ENCODE measurements around the gene ELMOD3.
"Not testable (repeated sequence)": the region's sequence is repeated elsewhere in the genome, so short reads cannot be mapped to it uniquely, and the experiment has no call there.

The ELMOD3 gene

DNA sequence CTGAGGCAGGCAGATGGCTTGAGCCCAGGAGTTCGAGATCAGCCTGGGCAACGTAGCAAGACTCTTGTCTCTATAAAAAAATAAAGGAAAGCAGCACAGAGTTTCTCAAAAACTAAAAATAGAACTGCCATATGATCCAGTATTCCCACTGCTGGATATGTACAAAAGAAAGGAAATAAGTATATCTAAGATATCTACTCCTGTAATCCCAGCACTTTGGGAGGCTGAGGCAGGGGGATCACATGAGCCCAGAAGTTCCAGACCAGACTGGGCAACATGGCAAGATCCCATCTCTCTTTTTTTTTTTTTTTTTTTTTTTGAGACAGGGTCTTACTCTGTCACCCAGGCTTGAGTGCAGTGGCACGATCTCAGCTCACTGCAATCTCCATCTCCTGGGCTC lies 24.9 kb upstream of the ELMOD3 start:
- not testable (repeated sequence) for DNase-seq

DNA sequence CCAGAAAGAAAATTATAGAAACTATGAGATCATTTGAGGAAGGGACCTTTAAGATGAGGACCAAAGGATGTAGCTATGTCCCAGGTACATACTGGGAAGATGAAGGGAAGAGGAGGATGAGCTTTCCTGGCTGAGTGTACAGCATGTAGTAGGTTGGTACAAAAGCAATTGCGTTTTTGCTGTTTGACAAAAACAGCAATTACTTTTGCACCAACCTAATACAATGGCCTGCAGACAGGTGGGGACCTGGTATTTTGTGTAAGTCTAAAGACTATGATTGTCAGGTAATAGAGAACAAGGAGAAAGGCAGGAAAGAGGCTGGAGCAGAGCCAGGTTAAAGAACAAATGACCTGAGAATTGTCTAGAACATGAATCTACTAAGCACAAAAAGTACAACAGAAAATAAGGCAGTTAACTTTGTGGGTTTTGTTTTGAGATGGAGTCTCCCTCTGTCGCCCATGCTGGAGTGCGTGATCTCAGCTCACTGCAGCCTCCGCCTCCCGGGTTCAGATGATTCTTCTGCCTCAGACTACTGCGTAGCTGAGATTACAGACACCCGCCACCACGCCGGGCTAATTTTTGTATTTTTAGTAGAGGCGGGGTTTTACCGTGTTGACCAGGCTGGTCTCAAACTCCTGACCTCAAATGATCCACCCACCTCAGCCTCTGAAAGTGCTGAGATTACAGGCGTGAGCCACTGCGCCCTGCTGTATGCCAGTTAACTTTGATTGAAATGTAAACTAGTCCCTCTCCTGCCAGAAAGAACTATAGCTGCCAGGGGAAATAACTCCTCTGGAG lies 23.5 kb upstream of the ELMOD3 start:
- no peak for DNase-seq

DNA sequence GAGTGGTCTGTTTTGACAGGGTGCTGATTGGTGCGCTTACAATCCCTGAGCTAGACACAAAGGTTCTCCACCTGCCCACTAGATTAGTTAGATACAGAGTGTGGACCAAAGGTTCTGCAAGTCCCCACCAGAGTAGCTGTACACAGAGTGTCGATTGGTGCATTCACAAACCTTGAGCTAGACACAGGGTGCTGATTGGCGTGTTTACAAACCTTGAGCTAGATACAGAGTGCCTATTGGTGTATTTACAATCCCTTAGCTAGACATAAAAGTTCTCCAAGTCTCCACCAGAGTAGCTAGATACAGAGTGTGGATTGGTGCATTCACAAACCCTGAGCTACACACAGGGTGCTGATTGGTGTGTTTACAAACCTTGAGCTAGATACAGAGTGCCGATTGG lies 20.7 kb upstream of the ELMOD3 start:
- not testable (repeated sequence) for DNase-seq

DNA sequence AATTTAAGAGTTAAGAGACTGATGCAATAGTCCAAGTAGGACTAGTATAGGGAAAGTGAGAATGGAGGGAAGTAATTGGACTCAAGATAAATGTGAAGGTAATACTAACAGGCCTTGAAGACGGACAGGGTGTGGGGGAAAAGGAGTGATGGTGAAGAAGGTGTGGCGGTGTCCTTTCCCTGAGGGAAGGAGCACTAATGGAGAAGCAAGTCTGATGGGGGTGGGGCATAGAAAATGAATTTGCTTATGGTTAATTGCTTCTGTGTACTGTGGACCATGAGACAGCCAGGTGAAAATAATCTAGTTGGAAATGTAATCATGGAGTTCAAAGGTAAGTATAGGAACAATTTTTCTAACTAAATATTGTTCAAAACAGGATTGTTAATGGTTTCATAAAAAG lies 19.6 kb upstream of the ELMOD3 start:
- DNase-seq, result no peak

DNA sequence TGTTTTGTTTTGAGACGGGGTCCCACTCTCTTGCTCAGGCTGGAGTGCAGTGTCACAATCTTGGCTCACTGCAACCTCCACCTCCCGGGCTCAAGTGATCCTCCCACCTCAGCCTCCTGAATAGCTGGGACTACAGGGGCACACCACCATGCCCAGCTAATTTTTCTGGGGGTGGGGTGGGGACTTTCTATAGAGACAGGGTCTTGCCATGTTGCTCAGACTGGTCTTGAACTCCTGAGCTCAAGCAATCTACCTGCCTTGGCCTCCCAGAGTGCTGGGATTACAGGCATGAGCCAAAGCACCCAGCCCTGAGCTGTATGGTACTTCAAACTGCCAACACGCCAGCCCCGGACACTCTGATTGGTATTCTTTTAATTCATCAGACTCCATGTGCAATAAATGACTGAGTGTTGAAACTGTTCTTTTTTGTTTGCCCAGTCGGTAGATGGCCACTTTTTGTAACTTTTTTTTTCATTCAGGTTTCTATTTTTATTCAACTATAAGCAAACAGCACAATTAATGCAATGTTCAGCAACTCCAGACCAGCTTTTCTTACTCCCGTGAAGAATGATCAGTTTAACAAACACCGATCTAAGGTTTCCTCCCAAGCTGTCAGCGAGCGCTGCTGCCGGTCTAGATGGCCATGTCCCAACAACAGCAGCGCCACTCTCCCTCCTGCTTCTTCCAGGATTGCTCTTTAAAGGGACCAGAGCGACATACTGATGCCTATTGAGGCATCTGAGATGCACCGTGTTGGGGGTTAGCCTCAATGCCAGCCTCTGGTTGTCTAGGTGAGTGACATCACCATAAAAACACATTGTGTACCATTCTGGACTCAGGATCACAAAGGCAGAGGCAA lies 14.3 kb upstream of the ELMOD3 start:
- no peak for DNase-seq

DNA sequence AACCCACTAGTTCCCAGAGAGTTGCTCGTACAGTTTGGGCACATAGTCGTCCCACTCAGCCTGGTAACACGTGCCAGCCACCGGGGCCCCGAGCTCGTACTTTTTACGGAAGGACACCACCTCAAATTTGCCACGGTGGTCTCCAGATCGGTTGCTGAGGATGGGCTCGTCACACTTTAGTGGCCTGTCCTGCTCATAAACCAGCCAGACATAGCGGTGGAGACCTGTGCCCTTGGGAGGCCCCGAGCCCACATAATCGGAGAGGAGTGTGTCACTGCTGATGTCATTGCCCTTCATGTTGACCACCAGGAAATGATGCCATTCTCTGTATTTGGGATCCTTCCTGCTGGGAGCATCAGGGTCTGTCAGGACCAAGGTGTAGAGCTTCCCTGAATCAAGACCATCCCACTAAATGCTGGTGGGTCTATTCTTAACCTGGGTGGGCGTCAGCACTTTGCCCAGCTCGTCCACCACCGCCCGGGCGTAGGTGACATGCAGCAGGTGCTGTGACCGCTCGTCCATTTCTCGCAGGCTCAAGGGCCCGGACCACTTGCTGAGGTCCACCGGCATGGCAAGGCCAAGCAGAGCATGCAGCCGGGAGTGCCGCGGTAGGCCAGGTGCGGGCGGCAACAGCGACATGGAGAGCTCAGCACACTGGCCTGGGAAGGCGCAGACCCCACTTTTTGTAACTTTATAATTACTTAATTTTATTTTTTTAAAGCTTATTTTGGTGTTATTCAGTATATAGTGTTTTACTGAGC lies 13.1 kb upstream of the ELMOD3 start:
- DNase-seq, result no peak

DNA sequence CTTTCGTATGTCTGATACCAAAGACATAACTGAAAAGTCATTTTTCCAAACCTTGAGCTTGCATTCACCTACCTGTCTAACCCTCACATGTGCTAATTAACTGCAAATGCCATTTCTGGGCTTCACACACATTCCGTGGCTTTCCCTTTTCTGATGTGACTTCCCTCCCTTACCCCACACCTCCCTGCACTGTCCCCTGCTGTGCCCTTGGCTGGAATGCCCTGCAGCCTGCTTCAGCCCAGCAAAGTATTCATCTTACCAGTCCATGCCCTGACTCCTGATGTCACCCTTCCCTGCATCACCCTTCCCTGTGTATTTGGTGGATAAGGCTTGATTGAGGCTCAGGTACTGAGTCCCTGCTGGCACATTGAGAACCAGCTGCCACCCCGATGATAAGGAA lies 12.4 kb upstream of the ELMOD3 start:
- DNase-seq, result no peak

DNA sequence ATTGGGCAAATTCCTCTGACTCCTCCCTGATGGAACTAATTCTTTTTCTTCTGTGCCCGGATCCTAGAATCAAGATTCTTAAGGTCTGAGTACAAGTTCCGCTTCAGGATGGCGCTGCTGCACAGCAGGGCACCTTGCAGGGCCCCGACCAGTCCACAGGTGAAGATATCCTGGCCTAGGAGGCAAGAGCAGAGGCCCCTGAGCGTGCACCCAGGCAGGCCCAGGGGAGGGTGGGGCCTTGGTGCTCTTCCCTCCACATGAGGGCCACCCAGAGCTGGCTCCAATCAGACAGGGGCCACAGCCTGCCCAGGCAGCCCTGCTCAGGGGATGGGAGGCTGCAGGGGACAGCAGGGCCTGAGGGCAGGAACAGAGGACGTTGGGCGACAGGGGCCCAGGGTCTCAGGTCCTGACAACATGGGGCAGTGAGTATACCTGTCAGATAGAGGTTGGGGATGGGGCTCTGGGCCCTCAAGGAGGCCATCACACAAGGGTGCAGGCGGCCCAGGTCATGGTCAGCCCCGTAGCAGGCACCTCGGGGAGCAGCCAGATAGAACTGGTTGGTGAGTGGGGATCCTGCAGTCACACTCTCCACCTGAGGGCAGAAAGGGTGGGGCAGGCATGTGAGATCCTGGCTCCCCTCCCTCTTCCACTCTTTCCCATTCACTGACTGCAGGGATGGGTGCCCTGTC lies 11.2 kb upstream of the ELMOD3 start:
- not testable (repeated sequence) for DNase-seq

DNA sequence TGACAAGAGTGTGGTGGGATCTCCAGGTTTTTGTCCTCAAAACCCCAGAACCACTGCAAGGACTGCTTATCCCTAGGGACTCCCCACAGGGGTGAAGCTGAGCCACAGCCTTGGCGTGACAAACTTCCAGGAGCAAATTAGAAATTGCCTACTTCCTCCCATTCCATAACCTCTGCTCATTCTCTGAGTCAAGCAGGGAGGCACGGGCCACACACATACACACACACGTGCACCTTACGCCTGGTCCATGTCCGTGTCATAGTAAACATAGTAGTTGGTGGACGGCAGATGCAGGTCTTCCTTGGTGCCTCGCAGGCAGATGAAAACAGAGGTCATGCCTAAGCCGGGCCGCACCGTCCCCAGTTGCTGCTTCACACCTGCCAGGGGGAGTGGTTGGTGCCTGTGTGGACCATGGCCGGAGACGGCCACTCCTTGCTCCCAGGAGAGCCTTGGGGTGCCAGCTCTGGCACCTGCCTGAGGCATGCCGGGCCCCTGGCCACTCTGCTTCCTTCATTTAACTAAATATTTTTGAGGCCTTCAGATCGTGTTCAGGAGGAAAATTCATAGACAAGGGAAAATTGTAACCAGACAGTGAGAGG lies 10.1 kb upstream of the ELMOD3 start:
- no peak for DNase-seq

DNA sequence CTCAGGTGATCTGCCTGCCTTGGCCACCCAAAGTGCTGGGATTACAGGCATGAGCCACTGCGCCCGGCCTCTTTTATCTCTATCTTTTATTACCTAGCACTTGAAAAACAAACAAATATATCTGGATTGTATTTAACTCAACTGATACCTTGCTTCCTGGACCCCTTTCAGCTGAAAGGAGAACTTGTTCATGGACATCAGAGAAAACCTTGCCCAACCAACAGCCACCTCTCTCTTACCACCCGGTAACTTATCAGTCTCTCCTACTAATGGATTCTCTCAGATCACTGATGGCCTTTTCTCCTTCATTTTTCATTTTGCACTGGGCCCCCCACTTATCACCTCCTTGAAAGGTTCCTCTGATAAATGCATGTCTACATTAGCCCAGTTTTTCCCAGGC lies 7.0 kb upstream of the ELMOD3 start:
- no peak for DNase-seq

DNA sequence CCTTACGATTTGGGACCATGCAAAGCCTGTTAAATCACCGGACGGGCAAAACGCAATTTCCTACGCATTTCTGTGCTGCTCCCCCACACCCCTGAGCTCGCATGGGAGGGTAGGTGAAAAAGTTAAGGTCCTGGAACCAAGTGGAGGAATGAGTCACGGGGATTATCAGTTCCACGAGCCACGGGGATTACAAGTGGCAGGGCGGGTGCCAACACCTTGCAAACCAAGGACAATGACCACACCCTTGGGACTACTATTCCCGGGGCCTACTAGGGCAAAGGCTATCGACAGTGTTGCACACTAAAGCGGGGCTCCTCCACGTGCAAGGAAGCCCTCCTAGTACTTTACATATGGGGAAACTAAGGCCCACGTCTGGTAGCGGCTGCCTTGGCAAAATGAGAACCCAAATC lies 688 bp upstream of the ELMOD3 start:
- DNase-seq, result no peak

DNA sequence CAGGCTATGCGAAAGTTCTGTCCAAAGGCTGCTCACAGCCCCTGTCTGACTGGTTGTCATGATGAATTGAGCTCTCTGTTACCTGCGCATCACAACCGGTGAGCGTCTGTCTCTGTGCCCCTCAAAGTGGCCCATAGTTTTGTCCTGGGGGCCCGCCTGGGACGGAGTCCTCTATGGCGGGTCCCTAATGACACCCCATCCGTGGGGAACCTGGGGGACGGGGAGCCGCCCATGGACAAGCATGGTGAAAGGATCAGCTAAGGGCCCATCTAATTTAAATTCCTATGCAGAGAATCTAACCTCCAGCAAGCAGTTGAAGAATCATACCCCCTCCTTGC lies 473 bp downstream of the ELMOD3 start:
- peak in 2 of 4 experiments; percentile 29 to 38 for DNase-seq

DNA sequence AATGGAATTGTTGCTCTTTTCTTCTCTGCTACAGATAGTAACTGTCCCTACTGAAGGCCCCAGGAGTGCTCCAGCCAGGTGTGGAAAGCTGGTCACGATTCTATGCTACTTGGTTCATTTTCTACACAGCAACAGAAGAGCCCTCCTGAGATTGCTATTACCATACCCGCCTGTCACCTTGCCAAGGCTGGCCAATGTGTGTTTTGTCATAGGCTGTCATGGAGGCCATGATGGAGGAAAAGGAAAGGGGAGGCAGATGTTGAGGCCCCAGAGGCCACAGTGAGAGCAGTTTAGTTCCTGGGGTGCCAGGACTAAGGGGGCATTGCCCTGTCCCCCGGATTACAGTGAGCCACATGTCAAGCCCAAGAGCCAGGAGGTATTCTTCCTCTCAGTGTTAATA lies 952 bp downstream of the ELMOD3 start:
- no peak for DNase-seq

DNA sequence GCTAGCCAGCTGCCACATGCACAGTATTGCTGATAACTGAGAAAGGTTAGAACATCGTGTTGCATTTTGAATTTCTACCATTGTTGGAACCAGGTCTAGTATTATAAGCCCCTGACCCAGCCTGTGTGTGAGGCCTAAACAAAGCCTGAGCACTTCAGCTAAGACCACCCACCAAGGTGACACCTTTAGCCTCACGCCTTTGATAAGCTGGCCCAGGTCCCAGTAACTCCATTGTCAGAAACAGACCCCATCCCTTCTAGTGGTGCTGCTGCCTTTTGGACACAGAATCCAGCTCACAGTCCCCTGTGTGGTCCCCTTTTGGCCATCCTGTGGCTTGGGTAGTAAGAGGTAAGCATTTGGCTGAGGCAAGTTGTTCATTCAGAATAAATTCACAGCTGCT lies 1.6 kb downstream of the ELMOD3 start:
- DNase-seq, result no peak

DNA sequence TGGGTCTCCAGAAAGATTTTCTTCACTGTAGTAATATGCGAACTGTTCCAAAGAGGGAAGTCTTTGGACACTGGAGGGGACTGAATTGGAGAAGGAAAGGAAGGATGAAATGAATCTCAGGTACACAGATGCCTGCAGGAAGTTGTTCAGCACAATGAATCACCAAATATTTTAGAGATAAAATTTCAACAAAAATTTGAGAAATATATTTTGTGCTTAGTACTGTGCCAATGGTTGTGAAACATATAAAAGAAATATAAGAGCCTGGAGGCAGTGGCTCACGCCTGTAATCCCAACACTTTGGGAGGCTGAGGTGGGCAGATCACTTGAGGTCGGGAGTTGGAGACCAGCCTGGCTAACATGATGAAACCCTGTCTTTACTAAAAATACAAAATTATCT lies 3.2 kb downstream of the ELMOD3 start:
- no peak for DNase-seq

DNA sequence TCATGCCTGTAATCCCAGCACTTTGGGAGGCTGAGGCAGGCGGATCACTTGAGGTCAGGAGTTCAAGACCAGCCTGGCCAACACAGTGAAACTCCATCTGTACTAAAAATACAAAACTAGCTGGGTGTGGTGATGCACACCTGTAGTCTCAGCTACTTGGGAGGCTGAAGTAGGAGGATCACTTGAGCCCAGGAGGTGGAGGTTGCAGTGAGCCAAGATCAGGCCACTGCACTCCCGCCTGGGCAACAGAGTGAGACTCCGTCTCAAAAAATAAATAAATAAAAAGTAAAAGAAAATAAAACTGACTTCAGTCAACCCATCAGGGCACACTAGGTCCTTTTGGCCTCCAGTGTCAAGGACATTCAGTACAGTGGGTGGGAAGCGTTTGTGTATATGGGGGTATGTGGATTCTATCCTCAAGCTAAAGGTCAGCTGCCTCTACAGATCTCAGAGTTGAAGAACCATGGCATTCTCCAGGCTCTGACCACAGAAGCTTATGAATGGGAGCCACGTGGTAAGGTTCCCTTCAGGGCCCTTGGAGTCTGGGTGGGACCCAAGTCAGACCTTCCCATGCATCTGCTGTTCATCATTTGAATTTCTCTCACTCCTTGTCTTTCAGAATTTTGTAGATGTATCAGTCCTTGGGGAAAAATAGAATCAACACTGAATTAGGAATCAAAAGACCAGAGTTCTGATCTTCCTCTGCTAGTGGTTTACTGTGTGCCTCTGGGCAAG lies 8.3 kb downstream of the ELMOD3 start:
- not testable (repeated sequence) for DNase-seq

DNA sequence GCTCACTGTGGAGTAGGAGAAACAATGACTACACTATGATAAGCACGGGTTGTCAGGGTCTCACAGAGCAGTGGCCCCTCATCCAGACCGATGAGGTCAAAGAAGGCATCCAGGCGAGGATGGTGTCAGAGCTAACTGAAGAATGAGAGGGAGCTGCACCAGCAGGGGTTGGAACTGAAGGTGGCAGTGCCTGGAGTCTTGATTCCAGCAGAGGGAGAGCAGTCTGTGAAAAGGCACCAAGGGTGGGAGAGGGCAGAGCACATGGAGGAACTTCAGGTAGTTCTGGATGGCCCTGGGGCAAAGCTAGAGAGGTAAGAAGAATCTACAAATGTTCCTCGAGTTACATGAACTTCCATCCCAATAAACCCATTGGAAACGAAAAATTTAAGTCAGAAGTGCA lies 12.6 kb downstream of the ELMOD3 start:
- DNase-seq, result no peak

DNA sequence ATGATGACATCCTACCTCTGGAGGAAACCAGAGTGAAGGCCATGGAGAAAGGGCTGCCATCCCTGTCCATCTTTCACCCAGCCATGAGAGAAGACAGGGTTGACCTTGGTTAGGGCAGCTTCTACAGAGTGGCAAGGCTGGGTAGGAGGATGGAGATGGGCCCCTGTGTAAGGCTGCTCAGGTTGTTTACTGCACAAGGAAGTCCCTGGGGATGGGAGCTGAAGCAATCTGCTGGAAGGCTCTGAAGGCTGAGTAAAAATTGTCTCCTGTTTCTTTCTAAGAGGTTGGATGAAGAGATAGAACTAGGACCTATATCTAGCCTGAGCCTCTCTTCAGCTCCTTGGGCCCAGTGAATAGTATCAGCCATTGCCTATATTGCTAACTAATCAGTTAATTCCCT lies 14.4 kb downstream of the ELMOD3 start:
- no peak for DNase-seq

DNA sequence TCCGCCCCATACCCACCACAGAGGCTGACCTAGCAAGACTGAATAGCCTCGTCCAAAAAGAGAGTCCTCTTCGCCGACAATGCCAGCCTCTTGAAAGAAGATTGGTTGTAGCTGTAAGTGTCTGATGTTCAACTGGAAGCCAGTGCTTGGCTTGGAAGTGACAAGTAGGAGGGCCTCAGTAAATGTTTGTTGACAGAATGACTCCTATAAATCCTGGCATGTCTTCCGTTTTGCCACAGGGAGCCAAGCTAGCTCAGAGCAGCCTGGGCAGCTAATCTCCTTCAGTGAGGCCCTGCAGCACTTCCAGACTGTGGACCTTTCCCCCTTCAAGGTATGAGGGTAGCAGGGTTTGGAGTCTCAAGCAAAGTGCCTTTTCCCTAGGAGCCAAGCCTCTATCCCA lies 14.9 kb downstream of the ELMOD3 start:
- no peak for DNase-seq

DNA sequence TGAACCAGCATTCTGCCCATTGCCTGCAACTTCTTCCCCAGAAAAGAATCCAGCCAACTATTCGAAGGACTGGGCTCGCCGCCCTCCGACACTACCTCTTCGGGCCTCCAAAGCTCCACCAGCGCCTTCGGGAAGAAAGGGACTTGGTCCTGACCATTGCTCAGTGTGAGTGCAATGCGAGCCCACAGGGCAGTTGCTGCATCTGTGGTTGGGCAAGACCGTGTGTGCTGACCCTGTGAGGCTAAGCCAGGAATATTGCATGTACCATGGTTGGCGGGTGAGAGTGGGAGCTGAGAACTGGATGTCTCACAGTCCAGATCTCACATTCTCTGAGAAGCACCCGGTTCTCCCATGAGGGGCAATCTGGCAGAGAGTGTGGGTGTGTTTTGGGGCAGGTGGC lies 16.5 kb downstream of the ELMOD3 start:
- no peak for DNase-seq

DNA sequence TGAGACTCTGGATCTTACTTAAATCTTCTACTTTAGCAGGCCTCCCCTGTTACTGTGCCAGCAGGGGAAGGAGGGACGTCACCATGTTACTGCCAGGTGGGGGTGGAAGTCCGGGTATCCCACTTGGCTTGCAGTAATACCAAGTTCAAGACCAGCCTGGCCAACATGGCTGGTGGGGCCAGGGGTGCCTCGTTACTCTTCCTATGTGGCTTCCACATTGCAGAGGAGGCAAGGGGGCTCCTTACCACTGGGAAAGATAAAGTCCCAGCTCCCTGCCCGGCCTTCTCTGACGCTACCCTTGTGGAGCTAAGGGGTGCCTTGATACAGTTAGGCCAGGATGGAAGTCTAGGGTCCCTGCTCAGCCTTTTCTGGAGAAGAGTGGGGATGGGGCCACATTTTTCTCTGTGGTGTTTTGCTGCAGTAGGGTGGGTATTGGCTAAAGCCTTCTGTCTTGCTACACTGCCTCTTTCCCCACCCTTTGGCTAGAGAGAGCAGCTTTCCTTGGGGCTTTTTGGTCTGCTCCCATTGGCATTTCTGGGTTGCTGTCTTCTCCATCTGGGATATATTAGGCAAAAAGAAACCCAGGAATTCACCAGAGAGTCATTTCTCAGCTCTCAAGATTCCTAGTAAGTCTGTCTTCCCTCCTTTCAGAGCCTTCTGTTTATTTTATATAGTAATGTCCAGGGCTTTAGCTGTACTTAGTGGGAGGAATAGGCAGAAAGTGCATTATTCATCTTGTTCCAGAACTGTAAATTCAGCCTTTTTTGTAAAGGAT lies 21.9 kb downstream of the ELMOD3 start:
- DNase-seq, result no peak

Data from activated naive CD4-positive, alpha-beta T cell (primary cell).